Neural cell (in vitro differentiated cells): ENCODE data around the gene OSBPL8. TPM values are rescaled to one million over a fixed set of nuclear protein-coding genes. Genes with fewer than 3 reads are reported as not detected.
A peak's percentile ranks its signal among the peaks of the same experiment; 100 is the strongest.

Experiments
- H2AFZ ChIP-seq: fragments of 200-600, 300-800 bp; sonication (generic), shearing (Covaris generic); 2 replicates; pipeline ENCODE4 v1.6.0; 2014; ENCODE audit warnings: low read depth, mild to moderate bottlenecking, antibody characterized with exemption, low read length, moderate library complexity
- H3F3A ChIP-seq: fragments of 200-600 bp; shearing (Covaris generic); 2 replicates; pipeline ENCODE4 v1.6.1; 2016; ENCODE audit warnings: mild to moderate bottlenecking, moderate library complexity, mixed read lengths, antibody characterized with exemption, low read length; ENCODE audit not compliant: insufficient read depth, poor library complexity, severe bottlenecking
- H3K27ac ChIP-seq: fragments of 200-600, 300-800 bp; sonication (generic), shearing (Covaris generic); 2 replicates; pipeline ENCODE4 v1.5.1; 2014; ENCODE audit warnings: mild to moderate bottlenecking, low read length, moderate library complexity
- H3K27me3 ChIP-seq: fragments of 300-800, 200-600 bp; sonication (generic), shearing (Covaris generic); 2 replicates; pipeline ENCODE4 v1.6.0; 2014; ENCODE audit warnings: mild to moderate bottlenecking, low read depth, low read length, moderate library complexity; ENCODE audit not compliant: insufficient read depth
- H3K36me3 ChIP-seq: fragments of 300-800, 200-600 bp; sonication (generic), shearing (Covaris generic); 2 replicates; pipeline ENCODE4 v1.5.1; 2014; ENCODE audit warnings: mild to moderate bottlenecking, antibody characterized with exemption, low read length, moderate library complexity; ENCODE audit not compliant: insufficient read depth
- H3K4me2 ChIP-seq: fragments of 300-800, 200-600 bp; sonication (generic), shearing (Covaris generic); 2 replicates; pipeline ENCODE4 v1.6.0; 2014; ENCODE audit warnings: mild to moderate bottlenecking, low read length
- H3K4me3 ChIP-seq: fragments of 300-800, 200-600 bp; sonication (generic), shearing (Covaris generic); 2 replicates; pipeline ENCODE4 v1.5.1; 2014; ENCODE audit warnings: mild to moderate bottlenecking, low read length, moderate library complexity
- H3K79me2 ChIP-seq: fragments of 200-600 bp; shearing (Covaris generic); replicated peaks from 2 replicates; pipeline ENCODE4 v1.6.0; 2014; ENCODE audit warnings: mild to moderate bottlenecking, low read length, moderate library complexity; ENCODE audit not compliant: insufficient read depth
- H3K9ac ChIP-seq: fragments of 300-800, 200-600 bp; sonication (generic), shearing (Covaris generic); 2 replicates; pipeline ENCODE4 v1.6.1; 2016; ENCODE audit warnings: mild to moderate bottlenecking, low read length, mixed read lengths
- H3K9me2 ChIP-seq: fragments of 200-600 bp; shearing (Covaris generic); 2 replicates; pipeline ENCODE4 v1.6.1; 2016; ENCODE audit warnings: mild to moderate bottlenecking, low read length, mixed read lengths; ENCODE audit not compliant: insufficient read depth
- H3K9me3 ChIP-seq: fragments of 200-600, 300-800 bp; sonication (generic), shearing (Covaris generic); 2 replicates; pipeline ENCODE4 v1.6.1; 2016; ENCODE audit warnings: mild to moderate bottlenecking, mixed run types, low read length, moderate library complexity, mixed read lengths
- H4K20me1 ChIP-seq: fragments of 200-600 bp; shearing (Covaris generic); 2 replicates; pipeline ENCODE4 v1.6.1; 2016; ENCODE audit warnings: mild to moderate bottlenecking, mixed run types; ENCODE audit not compliant: insufficient read depth
- CTCF ChIP-seq: fragments of 450-650 bp; IDR thresholded peaks from 2 replicates; pipeline ENCODE4 v1.5.1; 2014; ENCODE audit warnings: antibody characterized with exemption, mild to moderate bottlenecking, moderate library complexity; ENCODE audit not compliant: poor library complexity, severe bottlenecking
- EP300 ChIP-seq: fragments of 450-650 bp; conservative IDR thresholded peaks from 2 replicates; pipeline ENCODE4 v1.6.1; 2014; ENCODE audit warnings: antibody characterized with exemption, mild to moderate bottlenecking, moderate library complexity; ENCODE audit not compliant: poor library complexity, severe bottlenecking
- EZH2 ChIP-seq: fragments of 200-600, 300-800 bp; shearing (Covaris generic), sonication (generic); IDR thresholded peaks from 2 replicates; pipeline ENCODE4 v1.6.1; 2014; ENCODE audit warnings: antibody characterized with exemption, low read length, borderline replicate concordance, mild to moderate bottlenecking; ENCODE audit not compliant: insufficient read depth, poor library complexity, severe bottlenecking
- MXI1 ChIP-seq: fragments of 450-650 bp; conservative IDR thresholded peaks from 2 replicates; pipeline ENCODE4 v1.6.1; 2014; ENCODE audit warnings: antibody characterized with exemption, mild to moderate bottlenecking; ENCODE audit not compliant: poor library complexity, severe bottlenecking
- POLR2AphosphoS5 ChIP-seq: IDR thresholded peaks from 2 replicates; pipeline ENCODE4 v1.6.1; 2012
- RAD21 ChIP-seq: fragments of 450-650 bp; conservative IDR thresholded peaks from 2 replicates; pipeline ENCODE4 v1.6.1; 2014; ENCODE audit warnings: antibody characterized with exemption, mild to moderate bottlenecking, moderate library complexity
- REST ChIP-seq: IDR thresholded peaks from 2 replicates; pipeline ENCODE4 v1.6.1; 2012; ENCODE audit warnings: borderline replicate concordance
- SMC3 ChIP-seq: fragments of 450-650 bp; conservative IDR thresholded peaks from 2 replicates; pipeline ENCODE4 v1.6.1; 2014; ENCODE audit warnings: antibody characterized with exemption, mild to moderate bottlenecking, moderate library complexity; ENCODE audit not compliant: poor library complexity
- TAF1 ChIP-seq: IDR thresholded peaks from 2 replicates; pipeline ENCODE4 v1.6.1; 2012; ENCODE audit warnings: low read depth
- polyA plus RNA-seq: library from polyadenylated mRNA; depleted of rRNA; stranded (reverse); fragments of >200 nt; gene quantifications from 2 replicates; pipeline ENCODE4 v1.2.3, GENCODE V29; 2014

The OSBPL8 gene
- polyA plus RNA-seq, 1 donor from 2014 or later = 126 TPM

- peak overlapping the region; percentile 86 for H3K4me3 ChIP-seq
- H3K9me2 ChIP-seq = no peaks in the 10 kb centered on the region
- H3F3A ChIP-seq = no peaks in the 10 kb centered on the region
- peak overlapping the region; percentile 87 for H3K9ac ChIP-seq
- H3K4me2 ChIP-seq = peak overlapping the region; percentile 68
- TF ChIP-seq REST (peak; percentile 60), EZH2 (no peak), RAD21 (peak; percentile 11), SMC3 (peak; percentile 16), MXI1 (peak; percentile 71), CTCF (no peak)
- no peaks in the 10 kb centered on the region for H4K20me1 ChIP-seq
- peak overlapping the region; percentile 82 for H3K27ac ChIP-seq
- H3K36me3 ChIP-seq = no peaks in the 10 kb centered on the region
- peaks cover 42% of the 10 kb centered on the region for H3K79me2 ChIP-seq
- H3K27me3 ChIP-seq = no peaks in the 10 kb centered on the region
- no peaks in the 10 kb centered on the region for H3K9me3 ChIP-seq
- peak overlapping the region; percentile 67 for H2AFZ ChIP-seq
These were observed 729 bp downstream of the OSBPL8 start for GRCh38 chr12:76558684-76559399.

GRCh38 chr12:76556368-76556767 is 3.2 kb downstream of the OSBPL8 start:
- Histone ChIP-seq H3K27me3 (no peaks in the 10 kb centered on the region), H3K4me3 (peak overlapping the region; percentile 86), H3K9ac (no peak overlapping the region), H3K4me2 (no peak overlapping the region), H3K79me2 (peaks cover 65% of the 10 kb centered on the region), H3K9me3 (no peaks in the 10 kb centered on the region), H3K36me3 (no peaks in the 10 kb centered on the region), H4K20me1 (no peaks in the 10 kb centered on the region), H3K27ac (no peak overlapping the region), H2AFZ (no peak overlapping the region), H3F3A (no peaks in the 10 kb centered on the region), H3K9me2 (no peaks in the 10 kb centered on the region)
- no peak for TF ChIP-seq REST
- no peak for TF ChIP-seq EZH2
- no peak for TF ChIP-seq MXI1
- no peak for TF ChIP-seq EP300
- TF ChIP-seq RAD21 = no peak
- no peak for TF ChIP-seq SMC3
- TF ChIP-seq CTCF = no peak
- TF ChIP-seq POLR2AphosphoS5 = no peak
- TF ChIP-seq TAF1 = no peak
